ENCODE data around the gene FKBP1A. TPM values are rescaled to one million over a fixed set of nuclear protein-coding genes. Genes with fewer than 3 reads are reported as not detected.
"Not testable (repeated sequence)": the region's sequence is repeated elsewhere in the genome, so short reads cannot be mapped to it uniquely, and the experiment has no call there.

Gene FKBP1A
- total RNA-seq, 1 donor from 2014 or later, result 183 TPM

- no peak for TF ChIP-seq CTCF (IDR thresholded peaks at IDR 0.05)
- H3K27me3 Mint-ChIP-seq (ENCODE audit: low read depth), result no peaks in the 10 kb centered on the region
- no peaks in the 10 kb centered on the region for H3K4me1 Mint-ChIP-seq (ENCODE audit: low read depth)
These were observed 10.8 kb upstream of the FKBP1A start for GRCh38 chr20:1403624-1404023.

GRCh38 chr20:1402149-1402548 is 9.3 kb upstream of the FKBP1A start:
- TF ChIP-seq CTCF (IDR thresholded peaks at IDR 0.05), result no peak
- H3K36me3 Mint-ChIP-seq (ENCODE audit: low read depth), result no peaks in the 10 kb centered on the region
- H3K27me3 Mint-ChIP-seq (ENCODE audit: low read depth), result peaks cover 3% of the 10 kb centered on the region
- no peaks in the 10 kb centered on the region for H3K9me3 Mint-ChIP-seq (ENCODE audit: low read depth)
- no peaks in the 10 kb centered on the region for H3K4me1 Mint-ChIP-seq (ENCODE audit: low read depth)
- no peak for DNase-seq (ENCODE audit: low spot score)
- no peak overlapping the region for H3K4me3 Mint-ChIP-seq (ENCODE audit: unreplicated experiment)
- H3K27ac Mint-ChIP-seq (ENCODE audit: unreplicated experiment), result no peak overlapping the region

More at GRCh38 chr20:1403624-1404023, 10.8 kb upstream of the FKBP1A start:
- Mint-ChIP-seq H3K36me3 (ENCODE audit: low read depth) (no peaks in the 10 kb centered on the region), H3K4me3 (ENCODE audit: unreplicated experiment) (no peak overlapping the region), H3K9me3 (ENCODE audit: low read depth) (no peaks in the 10 kb centered on the region), H3K27ac (ENCODE audit: unreplicated experiment) (no peak overlapping the region)
- DNase-seq (ENCODE audit: low spot score), result no peak

- Mint-ChIP-seq H3K27ac (ENCODE audit: unreplicated experiment) (no peak overlapping the region), H3K4me1 (ENCODE audit: low read depth) (no peaks in the 10 kb centered on the region), H3K9me3 (ENCODE audit: low read depth) (no peaks in the 10 kb centered on the region), H3K36me3 (ENCODE audit: low read depth) (no peaks in the 10 kb centered on the region), H3K4me3 (ENCODE audit: unreplicated experiment) (no peak overlapping the region), H3K27me3 (ENCODE audit: low read depth) (peaks cover 8% of the 10 kb centered on the region)
- no peak for TF ChIP-seq CTCF (IDR thresholded peaks at IDR 0.05)
- no peak for DNase-seq (ENCODE audit: low spot score)
These were observed 8.6 kb upstream of the FKBP1A start for GRCh38 chr20:1401451-1401907.

- H3K36me3 Mint-ChIP-seq (ENCODE audit: low read depth); H3K27ac Mint-ChIP-seq (ENCODE audit: unreplicated experiment); DNase-seq (ENCODE audit: low spot score); H3K9me3 Mint-ChIP-seq (ENCODE audit: low read depth); H3K4me1 Mint-ChIP-seq (ENCODE audit: low read depth); H3K4me3 Mint-ChIP-seq (ENCODE audit: unreplicated experiment): not testable (repeated sequence)
- H3K27me3 Mint-ChIP-seq (ENCODE audit: low read depth), result peaks cover 21% of the 10 kb centered on the region
These were observed 7.0 kb upstream of the FKBP1A start for GRCh38 chr20:1399678-1400366.

- peaks cover 25% of the 10 kb centered on the region for H3K27me3 Mint-ChIP-seq (ENCODE audit: low read depth)
These were observed 5.3 kb upstream of the FKBP1A start for GRCh38 chr20:1398185-1398584.

GRCh38 chr20:1397710-1398109 is 4.9 kb upstream of the FKBP1A start:
- DNase-seq (ENCODE audit: low spot score), result no peak
- Mint-ChIP-seq H3K4me3 (ENCODE audit: unreplicated experiment) (no peak overlapping the region), H3K27me3 (ENCODE audit: low read depth) (peaks cover 25% of the 10 kb centered on the region), H3K9me3 (ENCODE audit: low read depth) (no peaks in the 10 kb centered on the region), H3K4me1 (ENCODE audit: low read depth) (peaks cover 8% of the 10 kb centered on the region), H3K36me3 (ENCODE audit: low read depth) (no peaks in the 10 kb centered on the region), H3K27ac (ENCODE audit: unreplicated experiment) (no peak overlapping the region)
- TF ChIP-seq CTCF (IDR thresholded peaks at IDR 0.05), result peak; percentile 57

More at GRCh38 chr20:1398185-1398584, 5.3 kb upstream of the FKBP1A start:
- not testable (repeated sequence) for H3K27ac Mint-ChIP-seq (ENCODE audit: unreplicated experiment); DNase-seq (ENCODE audit: low spot score); H3K4me1 Mint-ChIP-seq (ENCODE audit: low read depth); H3K4me3 Mint-ChIP-seq (ENCODE audit: unreplicated experiment); H3K36me3 Mint-ChIP-seq (ENCODE audit: low read depth); H3K9me3 Mint-ChIP-seq (ENCODE audit: low read depth)
